AG04450 (cell line): ENCODE results near the gene LHX2. TPM values are rescaled to one million over a fixed set of nuclear protein-coding genes. Genes with fewer than 3 reads are reported as not detected.

ENCODE experiments used
- CTCF ChIA-PET: fragments of 300-600, 350-600 bp; formaldehyde crosslinking; extraction: SDS; loops from one replicate; lab custom pipeline; 2022; ENCODE audit warnings: antibody characterized with exemption, inconsistent platforms; lab: Charles Lee
- POLR2A ChIA-PET: fragments of 350-600 bp; formaldehyde crosslinking; extraction: SDS; loops from one replicate; lab custom pipeline; 2021; ENCODE audit warnings: antibody characterized with exemption, inconsistent platforms; lab: Yijun Ruan, JAX
- DNase-seq: peaks from one replicate; pipeline ENCODE4 v3.0.0-alpha.2; 2011; ENCODE audit warnings: low read depth, low spot score
- H3K27ac ChIP-seq: one replicate; pipeline ENCODE4 v1.5.1; 2012; ENCODE audit warnings: low read depth, low read length, control low read depth
- H3K27me3 ChIP-seq: one replicate; pipeline ENCODE4 v1.6.0; 2012; ENCODE audit warnings: low read length; ENCODE audit not compliant: control insufficient read depth, insufficient read depth
- H3K4me3 ChIP-seq: 2 replicates; pipeline ENCODE4 v1.5.1; 2011; ENCODE audit warnings: mild to moderate bottlenecking, low read depth, low read length, control low read depth
- H3K9me3 ChIP-seq: 2 replicates; pipeline ENCODE4 v1.5.1; 2012; ENCODE audit warnings: low read length; ENCODE audit not compliant: control insufficient read depth, insufficient read depth
- CTCF ChIP-seq: IDR thresholded peaks from 2 replicates; pipeline ENCODE4 v1.5.1; 2011; ENCODE audit warnings: low read depth, low read length, control low read depth, inconsistent platforms
- polyA plus RNA-seq: library from polyadenylated mRNA; depleted of rRNA; stranded (reverse); fragments of >200 nt; gene quantifications from 2 replicates; pipeline ENCODE4 v1.2.3, GENCODE V29; 2011

Gene LHX2
- polyA plus RNA-seq, 1 experiment: not detected

DNA sequence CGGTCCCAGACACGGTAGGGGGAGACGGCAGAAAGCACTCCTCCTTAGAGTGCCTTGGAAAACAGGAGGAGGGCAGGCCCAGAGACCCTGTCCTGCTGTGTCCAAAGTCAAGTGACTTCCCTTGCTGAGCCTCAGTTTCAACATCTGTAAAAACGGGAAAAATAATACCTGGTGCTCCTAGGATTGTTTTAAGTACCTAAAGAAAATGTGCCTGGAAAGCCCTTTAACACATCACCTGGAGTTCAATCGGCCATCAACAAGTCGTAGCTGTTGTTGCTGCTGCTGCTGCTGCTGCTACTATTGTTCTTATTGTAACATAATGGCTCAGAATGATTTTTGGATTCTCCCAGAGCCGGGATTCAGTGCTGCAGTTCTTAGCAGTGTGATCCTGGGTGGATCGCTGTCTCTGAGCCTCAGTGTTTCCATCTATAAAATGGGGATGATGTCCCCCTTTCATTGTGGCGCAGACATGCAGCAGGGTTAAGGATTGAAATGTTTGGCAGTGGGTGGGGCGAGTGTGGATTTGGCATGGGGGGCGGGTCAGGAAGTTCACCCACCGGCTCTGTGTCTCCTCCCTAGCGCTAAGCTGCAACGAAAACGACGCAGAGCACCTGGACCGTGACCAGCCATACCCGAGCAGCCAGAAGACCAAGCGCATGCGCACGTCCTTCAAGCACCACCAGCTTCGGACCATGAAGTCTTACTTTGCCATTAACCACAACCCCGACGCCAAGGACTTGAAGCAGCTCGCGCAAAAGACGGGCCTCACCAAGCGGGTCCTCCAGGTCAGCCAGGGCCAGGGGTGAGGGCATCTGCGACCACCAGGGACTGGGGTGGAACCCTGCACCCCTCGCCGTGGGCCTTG, 9.2 kb downstream of the LHX2 start:
- H3K27me3 ChIP-seq: peaks cover 84% of the 10 kb centered on the region

GRCh38 chr9:124021385-124021769, 9.8 kb downstream of the LHX2 start:
- ChIA-PET CTCF (no interaction called here), POLR2A (no interaction called here)
- no peak for TF ChIP-seq CTCF
- DNase-seq: no peak
- peaks cover 4% of the 10 kb centered on the region; the same call in 1 of the 2 replicates for H3K9me3 ChIP-seq
- H3K4me3 ChIP-seq: no peak overlapping the region
- peaks cover 77% of the 10 kb centered on the region for H3K27me3 ChIP-seq
- no peak overlapping the region for H3K27ac ChIP-seq

More for the DNA sequence above, 9.2 kb downstream of the LHX2 start:
- no peak for TF ChIP-seq CTCF
- Histone ChIP-seq H3K9me3 (peaks cover 5% of the 10 kb centered on the region; the same call in 1 of the 2 replicates), H3K4me3 (no peak overlapping the region), H3K27ac (no peak overlapping the region)
- ChIA-PET CTCF (no interaction called here), POLR2A (no interaction called here)
- no peak for DNase-seq

DNA sequence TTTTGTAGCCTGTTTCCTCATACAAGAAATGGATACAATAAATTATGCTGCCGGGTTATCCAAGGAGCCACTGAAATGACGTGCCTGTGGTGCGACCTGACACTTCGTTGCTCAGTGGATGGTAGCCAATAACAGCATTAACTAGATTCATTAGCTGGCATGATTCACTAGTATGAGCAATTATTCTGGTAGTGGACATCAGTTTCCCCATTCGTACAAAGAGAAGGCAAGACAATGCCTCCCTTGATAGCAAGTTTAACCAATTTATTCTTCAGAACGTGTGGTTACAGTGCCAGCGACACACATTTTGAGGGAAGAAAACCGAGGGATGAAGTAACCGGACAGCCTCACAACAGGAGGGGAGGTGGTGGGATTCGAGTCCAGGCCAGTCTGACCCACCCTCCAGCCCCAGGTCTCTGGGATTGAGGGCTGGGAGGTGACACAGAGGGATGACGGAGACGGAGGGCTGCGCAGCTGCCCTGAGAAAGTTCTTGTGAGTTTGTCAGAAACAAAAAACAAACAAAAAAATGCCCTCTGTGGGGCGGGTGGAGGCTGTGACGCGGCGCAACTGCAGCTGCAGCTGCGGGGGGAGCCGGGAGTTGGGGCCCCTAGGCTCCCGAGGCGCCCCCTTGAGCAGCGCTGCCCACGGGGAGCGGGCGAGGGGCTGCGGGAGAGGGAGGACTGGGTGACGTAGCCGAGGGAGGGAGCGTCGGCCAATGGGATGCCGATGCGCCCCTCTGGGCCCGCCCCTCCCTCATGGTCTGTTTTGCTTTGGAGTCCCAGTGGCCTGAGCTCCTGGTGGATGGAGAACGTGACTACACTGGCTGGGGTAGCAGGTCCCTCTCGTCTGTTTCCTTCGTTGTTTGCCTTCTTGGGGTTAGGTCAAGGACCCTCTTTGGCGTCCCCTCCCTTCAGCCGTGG, 10.9 kb downstream of the LHX2 start:
- TF ChIP-seq CTCF: no peak
- ChIA-PET POLR2A (no interaction called here), CTCF (interaction anchor here (1.1 kb wide), 1 partner anchor 17 kb away, joined by 3 read pairs; no protein-coding TSS in a partner anchor)
- H3K9me3 ChIP-seq: no peaks in the 10 kb centered on the region; the same call in 1 of the 2 replicates
- DNase-seq: no peak
- H3K27ac ChIP-seq: no peak overlapping the region
- peaks cover 75% of the 10 kb centered on the region for H3K27me3 ChIP-seq
- no peak overlapping the region for H3K4me3 ChIP-seq

DNA sequence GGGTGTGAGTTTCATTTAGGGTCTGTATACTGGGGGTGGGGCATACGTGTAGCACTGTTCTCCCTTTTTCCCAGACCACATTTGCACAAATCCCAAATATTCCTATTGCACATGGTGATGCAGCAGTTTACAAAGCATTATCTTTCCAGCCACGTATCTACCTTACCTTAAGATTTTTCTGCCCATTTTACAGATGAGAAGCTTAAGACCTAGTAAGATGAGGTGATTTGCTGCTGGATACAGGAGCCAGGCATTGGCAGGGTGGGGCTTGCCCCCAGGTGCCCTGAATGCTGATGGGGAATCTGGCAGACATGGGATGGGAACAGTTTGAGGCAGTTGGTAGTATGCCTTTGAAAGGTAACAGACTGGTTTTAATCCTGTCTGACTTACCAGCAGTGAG, 12.5 kb downstream of the LHX2 start:
- Histone ChIP-seq H3K4me3 (no peak overlapping the region), H3K27ac (no peak overlapping the region), H3K9me3 (no peaks in the 10 kb centered on the region; the same call in 1 of the 2 replicates), H3K27me3 (peaks cover 71% of the 10 kb centered on the region)
- no peak for TF ChIP-seq CTCF
- ChIA-PET POLR2A (no interaction called here), CTCF (no interaction called here)
- DNase-seq: no peak
